GM19035 (cell line): ENCODE measurements around the gene LPP.

Experiments
- ATAC-seq: cut with Tn5 transposase; IDR thresholded peaks from one replicate; pipeline ENCODE4 v1.9.1; 2021; ENCODE audit not compliant: unreplicated experiment

LPP gene

DNA sequence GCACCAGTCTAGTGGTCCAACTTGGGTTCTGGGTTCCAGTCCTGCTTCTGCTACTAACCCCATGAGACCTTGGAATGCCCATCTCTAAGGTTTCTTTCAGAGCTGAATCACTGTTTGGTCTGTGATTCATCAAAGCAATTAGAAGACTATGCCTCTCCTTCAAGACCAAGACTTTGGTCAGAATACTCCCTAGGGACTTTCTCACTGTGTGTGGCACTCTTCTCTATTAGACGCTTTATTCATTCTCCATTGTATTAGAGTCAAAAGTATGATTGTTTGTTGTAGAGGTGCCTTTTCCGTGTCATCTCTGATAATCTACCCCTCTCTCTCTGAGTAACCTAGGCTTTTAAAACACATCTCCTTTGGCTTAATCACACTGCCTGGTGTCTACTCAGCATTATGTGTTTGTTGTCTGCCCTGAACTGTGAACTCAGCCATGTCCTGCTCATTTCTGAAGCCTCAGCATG lies 90.5 kb downstream of the LPP start:
- no peak for ATAC-seq

DNA sequence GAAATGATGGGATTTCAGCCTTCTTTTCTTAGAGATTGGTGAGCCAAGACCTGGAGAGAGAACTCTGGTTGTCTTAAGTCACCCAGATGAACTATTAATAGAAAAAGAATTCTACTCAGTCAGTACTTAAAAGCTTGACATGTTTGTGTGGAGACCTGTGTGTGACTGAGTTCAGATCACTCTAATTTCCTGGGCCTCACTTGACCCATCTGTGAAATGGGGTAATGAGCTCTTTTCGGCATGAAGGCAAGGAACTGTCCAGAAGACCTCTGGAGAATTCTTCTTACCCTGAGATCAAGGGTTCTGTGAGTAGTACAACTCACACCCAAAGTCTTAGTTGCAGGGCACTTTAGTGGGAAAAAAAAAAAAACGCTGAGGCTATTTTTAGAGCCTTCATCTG lies 92.9 kb downstream of the LPP start:
- no peak for ATAC-seq

DNA sequence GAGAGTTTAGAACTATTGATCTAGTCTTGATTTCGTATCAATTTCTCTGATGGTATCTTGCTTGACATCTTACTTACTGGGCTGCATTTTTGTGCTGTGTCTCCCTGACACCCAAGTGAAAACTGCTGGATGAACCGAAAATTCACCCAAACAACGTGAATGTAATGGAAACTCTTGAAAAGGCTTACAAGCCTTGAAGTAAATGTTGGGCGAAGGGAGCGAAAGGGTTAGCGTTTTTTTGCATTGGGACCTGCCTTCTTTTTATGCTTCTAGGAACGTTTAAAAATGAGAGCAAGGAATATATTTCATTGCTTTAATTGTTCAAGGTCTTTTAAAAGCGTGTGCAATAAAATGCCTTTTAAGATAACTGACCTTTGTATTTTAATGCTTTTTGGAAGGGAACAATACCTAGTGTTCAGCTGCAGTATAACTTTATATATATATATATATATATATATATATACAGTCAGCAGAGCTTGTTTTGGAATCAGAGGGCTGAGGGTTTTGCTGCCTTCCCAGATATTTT lies 94.1 kb downstream of the LPP start:
- no peak for ATAC-seq

DNA sequence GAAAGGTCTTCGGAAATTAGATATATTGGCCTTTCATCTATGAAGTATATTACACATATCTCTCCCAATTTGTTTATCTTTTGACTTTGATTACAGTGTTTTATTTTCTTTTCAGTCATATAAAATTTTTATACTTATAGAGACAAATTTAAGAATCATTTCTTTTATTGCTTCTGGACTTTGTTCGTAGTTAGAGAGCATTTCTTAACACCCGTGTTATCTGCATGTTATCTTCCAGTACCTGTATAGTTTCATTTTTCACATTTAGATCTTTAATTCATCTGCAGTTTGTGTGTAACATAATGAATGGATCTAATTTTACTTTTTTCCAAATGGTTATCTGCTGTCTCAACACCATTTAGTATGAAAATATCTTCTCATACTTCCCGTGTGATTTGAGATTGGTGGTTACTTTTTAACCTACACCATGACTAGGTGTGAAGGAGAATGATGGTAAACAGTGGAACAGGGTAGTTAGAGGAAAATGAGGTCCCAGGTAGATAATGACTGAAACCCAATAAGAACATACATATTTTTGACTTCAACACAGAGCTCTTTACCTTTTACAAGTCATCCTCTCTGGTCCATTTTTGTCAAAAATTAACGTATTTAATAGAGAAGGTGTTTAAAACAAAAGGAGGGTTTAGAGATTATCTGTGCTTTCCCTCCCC lies 99.3 kb downstream of the LPP start:
- ATAC-seq = no peak

DNA sequence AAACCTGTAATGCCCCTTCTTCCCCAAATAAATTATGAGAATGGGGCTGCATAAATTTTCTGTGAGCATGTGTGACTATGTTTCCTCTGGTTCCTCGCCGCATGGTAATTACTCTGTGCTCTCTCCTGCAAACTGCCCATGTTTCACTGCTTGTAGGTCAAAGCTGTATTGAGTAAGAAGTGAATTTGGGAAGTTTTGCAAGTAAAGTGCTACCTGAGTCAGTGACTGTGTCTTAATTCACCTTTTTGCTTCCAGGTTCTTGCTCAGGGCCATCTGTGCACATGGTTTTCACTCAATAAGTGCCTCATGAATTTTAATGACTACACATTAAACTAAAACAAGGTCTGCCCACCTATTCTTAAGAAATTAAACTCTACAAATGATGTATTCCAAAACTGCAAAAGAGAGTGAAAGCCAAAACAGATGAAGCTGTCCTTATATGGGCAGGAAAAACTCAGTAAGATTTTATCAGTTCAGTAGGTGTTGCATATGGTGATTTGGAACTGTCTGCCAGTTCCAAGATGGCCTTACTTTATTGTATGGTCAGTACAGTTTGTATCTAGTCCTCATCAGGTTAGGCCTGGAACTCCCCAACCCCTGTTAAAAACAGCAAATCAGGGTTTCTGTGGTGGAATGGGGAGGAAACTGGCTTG lies 100.0 kb downstream of the LPP start:
- ATAC-seq = no peak

DNA sequence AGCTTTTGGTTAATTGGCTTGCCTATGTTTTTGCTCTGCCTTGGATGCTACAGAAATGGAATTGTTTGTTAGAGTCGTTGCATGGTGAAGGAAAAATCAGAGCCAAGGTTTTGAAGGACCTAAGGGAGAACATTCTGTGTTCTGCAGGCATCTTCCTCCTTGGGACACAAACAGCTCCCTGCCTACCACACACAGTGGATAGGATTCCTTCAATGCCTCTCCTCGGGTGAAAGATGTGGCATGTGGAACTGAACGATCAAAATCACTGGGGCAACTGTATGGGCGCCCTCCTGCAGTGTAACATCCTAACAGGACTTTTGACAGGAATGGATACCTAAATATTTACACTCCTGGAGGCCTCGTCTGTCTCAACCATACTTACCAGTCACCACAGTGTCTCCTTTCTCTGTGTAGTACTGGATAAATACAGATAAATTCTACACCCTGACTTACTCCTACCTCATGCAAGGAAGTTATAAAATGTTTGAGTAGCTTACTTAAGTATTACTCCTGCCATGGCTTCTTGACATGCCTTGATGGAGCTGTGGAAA lies 100.6 kb downstream of the LPP start:
- ATAC-seq = no peak

DNA sequence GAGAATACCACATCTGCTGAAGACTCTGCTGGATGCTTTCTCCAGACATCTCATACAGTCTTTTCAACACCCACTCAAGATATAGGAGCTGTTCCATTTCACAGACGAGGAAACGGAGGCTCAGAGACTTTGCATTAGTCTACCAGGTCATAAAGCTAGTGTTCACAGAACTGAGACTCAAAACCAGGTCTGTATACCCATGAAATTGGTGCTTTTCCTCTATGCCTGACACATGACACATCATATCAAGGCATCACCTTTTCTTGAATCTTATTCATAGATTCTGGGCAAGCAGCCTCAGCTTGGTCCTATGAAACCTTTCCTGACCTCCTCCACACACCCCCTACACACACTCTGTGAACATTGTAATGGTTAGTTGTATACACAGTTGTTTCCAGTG lies 101.2 kb downstream of the LPP start:
- no peak for ATAC-seq

DNA sequence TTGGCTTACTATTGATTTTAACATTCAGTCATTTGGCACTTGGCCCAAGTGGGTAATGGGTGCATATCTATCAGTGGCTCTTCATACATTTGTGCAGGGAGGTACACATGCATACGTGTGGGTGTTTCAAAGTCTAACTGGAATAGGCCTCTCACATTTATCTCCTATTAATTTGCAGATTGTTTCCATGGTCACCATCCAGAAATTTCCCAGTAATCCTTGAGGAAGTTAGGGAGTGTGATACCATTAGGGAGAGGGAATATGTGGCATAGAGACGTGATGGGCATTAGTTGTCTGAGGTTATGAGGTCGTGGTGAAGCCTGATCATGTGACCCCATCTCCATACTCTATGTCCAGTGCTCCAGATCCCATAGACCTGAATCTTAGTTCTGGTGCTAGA lies 102.8 kb downstream of the LPP start:
- ATAC-seq = no peak

DNA sequence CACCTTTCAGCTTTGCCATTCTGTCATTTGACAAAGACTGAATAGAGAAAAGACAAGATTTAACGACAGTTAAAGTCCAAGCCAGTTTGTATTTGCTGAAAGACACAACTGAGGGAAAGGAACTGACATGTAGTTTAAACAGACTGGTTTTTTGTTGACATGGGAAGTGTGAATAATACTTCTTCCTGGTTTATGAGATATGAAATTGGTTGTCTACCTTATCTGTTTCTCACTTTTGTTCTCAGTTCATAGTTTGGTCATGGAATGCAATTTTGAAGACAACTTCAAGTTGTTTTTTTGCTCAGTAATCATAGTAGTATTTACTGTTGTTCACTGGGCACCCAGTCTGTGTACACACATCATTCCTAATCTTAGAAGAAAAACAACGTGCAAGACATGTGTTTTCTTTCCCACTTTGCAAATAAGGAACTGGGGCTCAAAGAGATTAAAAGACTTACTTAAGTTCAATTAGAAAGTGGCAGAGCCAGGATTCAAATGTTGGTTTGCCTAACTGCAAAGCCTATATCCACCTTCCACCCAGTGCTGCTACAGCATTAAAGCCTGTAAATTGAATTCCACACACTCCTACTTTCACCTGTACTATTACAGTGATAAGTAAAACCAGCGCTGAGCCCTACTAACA lies 103.5 kb downstream of the LPP start:
- ATAC-seq = no peak

DNA sequence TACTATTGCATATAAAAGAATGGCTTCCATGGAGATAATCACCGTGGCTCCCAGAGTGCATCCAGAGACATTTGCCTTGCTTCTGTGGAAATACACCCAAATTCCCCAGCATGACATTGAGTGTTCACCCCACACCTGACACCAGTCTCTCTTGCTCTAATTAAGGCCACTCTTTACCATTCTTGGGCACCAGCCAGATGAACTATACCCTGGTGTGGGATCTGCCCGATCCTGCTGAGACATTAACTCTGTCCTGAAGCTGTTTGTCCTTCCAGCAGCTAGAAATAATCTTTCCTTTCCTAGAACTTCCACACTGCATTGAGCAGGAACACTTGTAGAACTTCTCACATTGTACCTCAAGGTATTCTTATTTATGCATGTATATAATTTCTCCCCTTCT lies 105.2 kb downstream of the LPP start:
- ATAC-seq = no peak

DNA sequence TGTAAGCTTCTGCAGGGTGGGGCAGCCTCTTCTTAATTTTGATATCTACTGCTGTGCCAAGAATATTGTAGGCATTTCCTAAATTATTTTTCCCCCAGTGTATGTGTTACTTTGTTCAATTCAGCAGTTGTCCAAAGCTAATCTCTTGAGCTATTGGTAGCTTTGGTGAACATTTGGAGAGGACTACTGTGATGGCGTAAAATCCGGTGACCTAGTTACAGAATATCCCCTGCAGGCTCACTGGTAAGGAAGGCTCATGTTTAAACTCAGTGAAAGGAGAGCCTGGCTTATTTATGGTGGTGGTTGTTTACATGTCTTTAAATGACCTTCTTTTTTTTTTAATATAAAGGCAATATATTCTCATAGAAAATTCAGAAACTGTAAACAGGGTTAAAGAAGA lies 105.6 kb downstream of the LPP start:
- no peak for ATAC-seq

DNA sequence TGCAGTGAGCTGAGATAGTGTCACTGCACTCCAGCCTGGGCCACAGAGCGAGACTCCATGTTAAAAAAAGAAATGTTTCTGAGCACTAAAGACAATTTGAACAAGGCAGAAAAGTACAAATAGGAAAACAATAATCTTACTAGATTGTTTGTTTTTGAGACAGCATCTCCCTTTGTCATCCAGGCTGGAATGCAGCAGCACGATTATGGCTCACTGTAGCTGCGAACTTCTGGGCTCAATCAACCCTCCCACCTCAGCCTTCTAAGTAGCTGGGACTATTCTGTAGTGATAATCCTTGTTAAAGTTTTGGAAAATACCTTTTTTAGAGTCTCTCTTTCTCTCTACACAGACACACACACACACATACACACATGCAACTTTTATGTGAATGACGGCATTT lies 107.1 kb downstream of the LPP start:
- ATAC-seq = no peak

DNA sequence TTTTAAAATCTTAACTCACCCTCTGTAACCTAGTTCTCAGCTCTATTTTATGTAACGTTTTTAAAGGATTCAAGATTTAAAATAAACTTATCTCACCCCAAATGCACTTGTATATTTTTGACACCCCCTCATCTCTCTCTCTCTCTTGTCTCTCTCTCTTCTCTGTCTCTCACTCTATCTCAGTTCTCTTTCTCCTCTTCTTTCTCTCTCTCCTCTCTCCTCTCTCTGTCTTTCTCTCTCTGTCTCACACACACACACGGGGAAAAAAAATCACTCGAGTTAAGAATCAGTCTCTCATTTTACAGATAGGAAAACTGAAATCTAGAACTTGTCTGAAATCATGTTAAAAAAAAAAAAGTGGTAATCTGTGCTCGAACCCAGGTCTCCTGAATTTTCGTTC lies 108.5 kb downstream of the LPP start:
- no peak for ATAC-seq

DNA sequence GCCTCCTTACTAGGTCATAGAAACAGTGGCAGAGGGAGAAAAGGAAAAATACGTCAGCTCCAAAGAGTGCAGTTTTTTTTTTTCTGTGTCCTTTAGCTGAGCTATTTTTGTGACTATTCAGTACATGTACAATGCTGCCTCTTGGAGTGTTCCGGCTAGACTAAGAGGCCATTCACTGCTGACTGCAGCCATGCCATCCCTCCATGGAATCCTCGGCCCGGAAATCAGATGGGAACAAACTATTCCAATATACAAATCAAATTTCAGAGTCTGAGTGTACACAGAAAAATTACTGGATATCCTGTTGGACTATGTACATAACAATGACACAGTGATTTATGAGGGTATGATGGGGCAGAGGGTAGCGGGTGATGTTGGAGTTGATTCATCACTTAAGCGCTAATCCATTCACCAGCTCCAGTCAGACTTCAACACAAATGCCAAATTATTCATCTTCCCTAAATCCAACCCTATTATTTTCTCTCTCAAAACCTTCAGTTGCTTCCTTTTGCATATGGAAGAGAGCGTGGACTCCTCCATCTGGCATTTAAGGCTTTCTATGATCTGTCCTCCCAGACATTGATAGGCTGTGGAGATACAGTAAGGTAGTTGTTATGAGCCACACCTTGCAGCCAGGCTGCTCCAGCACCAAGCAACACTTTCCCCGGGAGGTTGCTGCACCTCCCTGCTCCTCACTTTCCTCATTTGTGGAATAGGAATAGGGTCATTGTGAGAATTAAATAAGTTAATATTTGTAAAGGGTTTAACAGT lies 109.1 kb downstream of the LPP start:
- ATAC-seq = no peak

DNA sequence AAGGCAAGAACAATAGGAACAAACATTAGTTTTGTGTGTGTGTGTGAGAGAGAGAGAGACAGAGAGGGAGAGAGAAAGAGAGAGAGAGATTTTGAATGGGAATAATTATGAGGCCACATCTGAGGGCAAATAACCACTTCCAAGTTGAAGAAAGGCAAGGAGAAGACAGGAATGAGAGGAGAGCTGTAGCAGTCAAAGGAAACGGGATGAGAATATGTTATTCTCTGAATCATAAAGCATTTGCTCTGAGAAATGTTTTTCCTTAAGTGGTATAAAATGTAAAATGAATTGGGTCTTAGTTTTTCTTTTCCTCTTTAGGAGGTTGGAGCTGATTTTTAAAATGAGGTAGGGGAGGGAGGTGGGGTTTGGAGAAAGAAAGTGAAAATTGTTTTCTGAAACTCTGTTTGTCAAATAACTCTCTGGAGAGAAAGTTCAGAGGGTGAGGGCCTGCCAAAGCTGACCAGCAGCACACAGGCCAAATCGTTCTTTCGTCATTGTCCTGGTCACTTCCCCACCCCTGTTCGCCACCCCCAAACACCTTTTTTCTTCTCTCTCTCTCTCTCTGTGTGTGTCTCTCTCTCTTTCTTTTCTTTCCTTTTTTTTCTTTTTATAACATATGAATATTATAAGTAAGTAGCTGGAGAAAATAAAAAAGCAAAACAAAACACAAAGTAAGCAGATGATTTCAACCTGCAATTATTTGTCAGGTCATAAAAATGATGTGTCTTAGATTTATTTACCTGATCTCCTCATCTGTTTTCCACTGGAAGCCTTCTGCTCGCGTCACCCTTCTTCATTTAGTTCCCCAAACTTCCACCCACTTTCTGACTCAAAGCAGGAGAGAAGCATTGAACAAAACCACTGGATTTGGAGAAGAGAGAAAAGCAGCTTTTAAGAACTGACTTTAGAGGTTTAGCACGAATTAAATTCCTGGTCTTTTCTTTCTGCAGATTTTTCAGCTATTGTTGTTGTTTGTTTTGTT lies 110.6 kb downstream of the LPP start:
- no peak for ATAC-seq

DNA sequence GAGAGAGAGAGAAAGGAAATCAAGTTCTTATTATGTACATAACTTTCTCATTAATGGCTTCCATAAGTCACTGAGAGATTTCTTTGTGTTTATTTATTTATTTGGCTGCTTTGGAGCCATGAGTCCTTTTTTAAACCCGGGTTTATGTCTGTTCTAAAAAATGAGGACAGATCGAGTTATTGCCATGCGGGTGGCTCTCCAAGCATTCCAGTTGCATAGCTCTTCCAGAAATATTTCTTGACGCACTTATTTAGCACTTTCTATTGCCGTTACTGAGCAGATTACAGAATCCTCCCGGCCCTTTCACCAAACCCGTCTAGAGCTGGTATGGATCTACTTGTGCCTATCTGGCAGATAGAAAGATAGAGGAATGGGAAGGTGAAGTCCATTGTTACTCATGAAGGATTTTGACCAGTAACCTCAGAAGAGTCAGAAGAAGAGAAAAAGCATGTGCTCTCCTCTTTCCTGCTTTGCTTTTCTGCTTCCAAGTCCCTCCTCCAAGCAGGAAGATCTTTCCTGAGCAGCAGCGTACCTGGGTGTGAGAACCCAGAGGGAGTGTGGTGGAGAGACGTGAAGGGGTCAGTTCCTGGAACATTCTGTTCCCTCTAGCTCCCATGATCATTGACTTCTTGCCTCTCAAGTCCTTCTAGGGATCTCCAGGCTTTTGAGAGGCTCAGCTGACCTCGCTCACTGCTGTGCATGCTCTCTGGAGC lies 112.8 kb downstream of the LPP start:
- no peak for ATAC-seq

DNA sequence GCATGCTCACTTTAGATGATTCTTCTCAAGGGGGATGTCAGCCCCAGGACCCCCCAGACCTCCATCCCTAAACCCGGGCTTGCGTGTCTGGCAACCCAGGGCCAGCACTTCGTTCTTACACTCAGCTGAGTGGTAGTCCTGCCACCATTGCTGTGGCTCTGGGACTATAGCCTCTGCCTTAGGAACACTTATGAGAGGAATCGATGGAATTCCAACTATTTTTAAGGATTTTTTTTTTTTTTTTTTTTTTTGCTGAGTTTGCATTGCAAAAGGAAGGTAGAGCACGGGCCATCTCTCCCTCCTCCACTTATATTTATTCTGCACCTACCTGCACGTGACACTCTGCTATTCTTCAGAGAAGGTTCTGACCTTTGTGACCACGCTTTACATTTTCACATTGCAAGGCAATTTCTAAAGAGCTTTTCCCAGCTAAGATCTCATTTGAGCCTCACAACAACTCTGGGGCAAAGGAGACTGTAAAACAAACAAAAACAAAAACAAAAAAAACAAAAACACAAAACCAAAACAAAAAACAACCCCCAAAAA lies 113.9 kb downstream of the LPP start:
- ATAC-seq = no peak

DNA sequence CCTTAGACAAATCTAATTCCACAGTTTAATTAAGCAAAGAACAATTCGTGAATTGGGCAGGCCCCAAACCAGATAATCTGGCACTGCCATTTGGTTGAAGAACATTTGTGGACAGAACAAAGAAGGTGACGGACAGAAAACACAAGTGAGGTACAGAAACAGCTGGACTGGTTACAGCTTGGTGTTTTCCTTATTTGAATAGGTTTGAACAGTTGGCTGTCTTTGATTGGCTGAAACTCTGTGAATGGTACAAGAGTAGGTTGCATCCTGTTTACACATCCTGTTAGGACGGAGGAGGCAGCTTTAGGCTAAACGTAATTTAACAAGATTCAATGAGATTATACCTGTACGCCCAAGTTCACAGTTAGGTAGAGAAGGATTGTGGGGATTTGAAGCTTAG lies 114.4 kb downstream of the LPP start:
- no peak for ATAC-seq

DNA sequence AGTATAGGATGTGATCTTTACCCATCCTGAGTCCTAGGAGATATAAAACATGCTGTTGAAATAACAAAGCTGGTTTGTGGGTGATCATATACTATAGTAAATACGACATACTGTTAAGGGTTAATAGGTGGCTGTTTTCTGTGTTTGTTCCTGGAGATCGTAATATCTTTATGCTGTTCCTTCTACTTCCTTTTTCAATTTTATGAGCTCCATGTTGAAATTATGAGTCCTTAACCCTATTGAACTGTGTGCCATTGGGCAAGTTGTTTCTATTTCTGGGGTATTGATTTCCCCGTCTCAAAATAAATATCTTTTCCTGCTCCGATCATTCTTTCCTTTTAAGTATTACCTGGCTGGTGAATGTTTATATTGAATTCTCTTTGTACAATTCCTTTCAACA lies 115.1 kb downstream of the LPP start:
- ATAC-seq = no peak
